SK-N-MC (cell line): ENCODE measurements around the gene RTTN.

ENCODE experiments used
- EZH2 ChIP-seq: fragments of 200-600 bp; sonication (generic); IDR thresholded peaks from one replicate; pipeline ENCODE4 v1.6.1; 2017; ENCODE audit warnings: antibody characterized with exemption
- FOXP2 ChIP-seq: optimal IDR thresholded peaks from 2 replicates; pipeline ENCODE3; 2011; ENCODE audit warnings: mild to moderate bottlenecking, moderate library complexity; ENCODE audit not compliant: insufficient read depth; ENCODE audit errors: extremely low read length, control extremely low read depth
- POLR2AphosphoS5 ChIP-seq: IDR thresholded peaks from 2 replicates; pipeline ENCODE4 v1.6.1; 2012; ENCODE audit warnings: mild to moderate bottlenecking, low read depth, low read length, borderline replicate concordance

DNA sequence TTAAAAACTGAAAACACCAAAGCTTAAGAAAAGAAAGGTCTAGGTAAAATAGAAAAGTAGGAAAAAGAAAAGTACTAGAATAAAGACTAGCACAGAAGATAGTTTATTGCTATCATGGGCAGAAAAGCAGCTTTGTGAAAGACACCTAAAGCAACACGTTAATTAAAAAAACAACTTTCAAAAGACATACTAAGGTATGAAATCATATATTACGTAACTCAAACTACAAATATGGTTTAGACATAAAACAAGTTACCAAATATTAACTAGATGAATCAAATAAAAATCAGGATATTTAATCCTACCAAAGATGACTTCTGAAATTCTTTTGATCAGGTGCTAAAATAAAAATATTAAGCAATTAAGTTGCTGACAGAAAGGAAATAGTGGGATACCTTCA lies 30.3 kb downstream of the RTTN start:
- TF ChIP-seq POLR2AphosphoS5 (no peak), EZH2 (no peak), FOXP2 (no peak)
